ENCODE measurements around the gene METTL15.

GRCh38 chr11:28105869-28106268 lies 2.3 kb upstream of the METTL15 start:
- TF ChIP-seq, protein P1, sequence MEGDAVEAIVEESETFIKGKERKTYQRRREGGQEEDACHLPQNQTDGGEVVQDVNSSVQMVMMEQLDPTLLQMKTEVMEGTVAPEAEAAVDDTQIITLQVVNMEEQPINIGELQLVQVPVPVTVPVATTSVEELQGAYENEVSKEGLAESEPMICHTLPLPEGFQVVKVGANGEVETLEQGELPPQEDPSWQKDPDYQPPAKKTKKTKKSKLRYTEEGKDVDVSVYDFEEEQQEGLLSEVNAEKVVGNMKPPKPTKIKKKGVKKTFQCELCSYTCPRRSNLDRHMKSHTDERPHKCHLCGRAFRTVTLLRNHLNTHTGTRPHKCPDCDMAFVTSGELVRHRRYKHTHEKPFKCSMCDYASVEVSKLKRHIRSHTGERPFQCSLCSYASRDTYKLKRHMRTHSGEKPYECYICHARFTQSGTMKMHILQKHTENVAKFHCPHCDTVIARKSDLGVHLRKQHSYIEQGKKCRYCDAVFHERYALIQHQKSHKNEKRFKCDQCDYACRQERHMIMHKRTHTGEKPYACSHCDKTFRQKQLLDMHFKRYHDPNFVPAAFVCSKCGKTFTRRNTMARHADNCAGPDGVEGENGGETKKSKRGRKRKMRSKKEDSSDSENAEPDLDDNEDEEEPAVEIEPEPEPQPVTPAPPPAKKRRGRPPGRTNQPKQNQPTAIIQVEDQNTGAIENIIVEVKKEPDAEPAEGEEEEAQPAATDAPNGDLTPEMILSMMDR (IDR thresholded peaks at IDR 0.05): no peak
- TF ChIP-seq POLR2A (IDR thresholded peaks at IDR 0.05) (no peak), POLR2AphosphoS5 (IDR thresholded peaks at IDR 0.05; ENCODE audit: insufficient read depth in 1 of 2, low read depth in 1 of 2) (no peak)

Data from vagina (tissue), 2 donors.